A673 (cell line): ENCODE results near the gene DENND11.

ENCODE experiments used
- EZH2 ChIP-seq: fragments of 200-600 bp; sonication (generic); IDR thresholded peaks from 2 replicates; pipeline ENCODE4 v1.6.1; 2017; ENCODE audit warnings: borderline replicate concordance, low read depth, mild to moderate bottlenecking, mixed read lengths, antibody characterized with exemption, low read length; ENCODE audit not compliant: poor library complexity, severe bottlenecking
- TF ChIP-seq, protein P1 (sequence below): fragments of 300-800, 200-600 bp; sonication (generic); conservative IDR thresholded peaks from 2 replicates; pipeline ENCODE4 v1.5.1; 2017; ENCODE audit warnings: low read depth, mild to moderate bottlenecking, antibody characterized with exemption, low read length, moderate library complexity, mixed read lengths

DNA sequence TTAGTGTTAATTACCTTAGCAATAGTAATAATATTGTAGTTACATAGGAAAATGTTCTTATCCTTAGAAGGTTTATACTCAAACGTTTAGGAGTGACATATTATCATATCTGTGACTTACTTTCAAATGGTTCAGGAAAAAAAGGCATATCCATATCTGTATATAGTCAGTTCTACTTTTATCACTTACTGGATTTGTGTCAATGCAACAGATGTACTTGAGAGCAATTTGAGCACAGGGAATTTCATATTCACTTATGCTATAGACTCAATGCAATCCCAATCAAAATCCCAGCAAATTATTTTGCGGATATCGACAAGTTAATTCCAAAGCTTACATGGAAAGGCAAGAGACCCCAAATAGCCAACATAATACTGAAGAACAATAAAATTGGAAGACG is 10.0 kb downstream of the DENND11 start:
- TF ChIP-seq, protein P1, sequence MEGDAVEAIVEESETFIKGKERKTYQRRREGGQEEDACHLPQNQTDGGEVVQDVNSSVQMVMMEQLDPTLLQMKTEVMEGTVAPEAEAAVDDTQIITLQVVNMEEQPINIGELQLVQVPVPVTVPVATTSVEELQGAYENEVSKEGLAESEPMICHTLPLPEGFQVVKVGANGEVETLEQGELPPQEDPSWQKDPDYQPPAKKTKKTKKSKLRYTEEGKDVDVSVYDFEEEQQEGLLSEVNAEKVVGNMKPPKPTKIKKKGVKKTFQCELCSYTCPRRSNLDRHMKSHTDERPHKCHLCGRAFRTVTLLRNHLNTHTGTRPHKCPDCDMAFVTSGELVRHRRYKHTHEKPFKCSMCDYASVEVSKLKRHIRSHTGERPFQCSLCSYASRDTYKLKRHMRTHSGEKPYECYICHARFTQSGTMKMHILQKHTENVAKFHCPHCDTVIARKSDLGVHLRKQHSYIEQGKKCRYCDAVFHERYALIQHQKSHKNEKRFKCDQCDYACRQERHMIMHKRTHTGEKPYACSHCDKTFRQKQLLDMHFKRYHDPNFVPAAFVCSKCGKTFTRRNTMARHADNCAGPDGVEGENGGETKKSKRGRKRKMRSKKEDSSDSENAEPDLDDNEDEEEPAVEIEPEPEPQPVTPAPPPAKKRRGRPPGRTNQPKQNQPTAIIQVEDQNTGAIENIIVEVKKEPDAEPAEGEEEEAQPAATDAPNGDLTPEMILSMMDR: no peak
- TF ChIP-seq EZH2: no peak
